ENCODE measurements around the gene KCNMB2.

The KCNMB2 gene

DNA sequence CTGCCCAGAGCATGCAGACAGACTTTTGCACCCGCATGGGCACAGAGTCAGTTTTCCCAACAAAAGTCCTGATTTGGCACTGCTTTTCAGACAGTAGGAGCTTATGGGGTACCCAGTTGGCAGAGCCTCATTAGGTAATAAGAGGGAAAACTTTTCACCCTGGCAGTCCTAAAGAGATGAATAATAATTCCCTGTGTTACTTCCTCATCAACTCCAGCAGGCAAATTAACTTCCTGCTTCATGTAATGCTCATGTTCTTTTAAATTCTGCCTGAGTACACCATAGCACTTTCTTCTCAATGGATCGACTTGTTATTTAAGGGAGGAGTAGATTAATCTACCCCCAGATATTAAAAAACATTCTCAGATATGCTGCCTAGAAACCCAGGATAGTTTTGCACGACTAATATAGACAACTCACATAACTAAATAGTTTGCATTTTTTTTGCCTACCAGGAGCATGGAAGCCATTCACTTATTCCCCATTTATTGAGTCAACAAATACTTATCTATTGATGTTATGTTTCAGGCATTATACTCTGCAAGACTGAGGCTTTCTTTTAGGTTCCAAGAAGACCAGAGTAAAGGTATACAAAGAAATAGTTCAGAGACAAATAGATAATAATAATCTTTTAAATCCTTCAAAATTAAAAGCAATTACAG is 214.5 kb downstream of the KCNMB2 start:
- no peak for DNase-seq (ENCODE audit: low read depth in 1 of 2, low spot score in 1 of 2)
- TF ChIP-seq REST (IDR thresholded peaks at IDR 0.05; ENCODE audit: insufficient replicate concordance, low read depth) = no peak
- no peak for TF ChIP-seq POLR2AphosphoS5 (IDR thresholded peaks at IDR 0.05; ENCODE audit: low read depth)
- TF ChIP-seq GABPA (IDR thresholded peaks at IDR 0.05; ENCODE audit: low read depth) = no peak
- TF ChIP-seq, protein P1, sequence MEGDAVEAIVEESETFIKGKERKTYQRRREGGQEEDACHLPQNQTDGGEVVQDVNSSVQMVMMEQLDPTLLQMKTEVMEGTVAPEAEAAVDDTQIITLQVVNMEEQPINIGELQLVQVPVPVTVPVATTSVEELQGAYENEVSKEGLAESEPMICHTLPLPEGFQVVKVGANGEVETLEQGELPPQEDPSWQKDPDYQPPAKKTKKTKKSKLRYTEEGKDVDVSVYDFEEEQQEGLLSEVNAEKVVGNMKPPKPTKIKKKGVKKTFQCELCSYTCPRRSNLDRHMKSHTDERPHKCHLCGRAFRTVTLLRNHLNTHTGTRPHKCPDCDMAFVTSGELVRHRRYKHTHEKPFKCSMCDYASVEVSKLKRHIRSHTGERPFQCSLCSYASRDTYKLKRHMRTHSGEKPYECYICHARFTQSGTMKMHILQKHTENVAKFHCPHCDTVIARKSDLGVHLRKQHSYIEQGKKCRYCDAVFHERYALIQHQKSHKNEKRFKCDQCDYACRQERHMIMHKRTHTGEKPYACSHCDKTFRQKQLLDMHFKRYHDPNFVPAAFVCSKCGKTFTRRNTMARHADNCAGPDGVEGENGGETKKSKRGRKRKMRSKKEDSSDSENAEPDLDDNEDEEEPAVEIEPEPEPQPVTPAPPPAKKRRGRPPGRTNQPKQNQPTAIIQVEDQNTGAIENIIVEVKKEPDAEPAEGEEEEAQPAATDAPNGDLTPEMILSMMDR (IDR thresholded peaks at IDR 0.05; ENCODE audit: insufficient read depth, low read length) = no peak
- no peak for TF ChIP-seq SPI1 (IDR thresholded peaks at IDR 0.05; ENCODE audit: borderline replicate concordance, low read depth)
- H3K27me3 ChIP-seq (ENCODE audit: insufficient read depth, poor library complexity, severe bottlenecking) = no peaks in the 10 kb centered on the region
- H3K4me3 ChIP-seq (replicated peaks; ENCODE audit: insufficient read depth, low read length) = no peak overlapping the region
- no peak overlapping the region for H3K27ac ChIP-seq (replicated peaks)

- Histone ChIP-seq H3K27ac (replicated peaks) (no peak overlapping the region), H3K4me3 (replicated peaks; ENCODE audit: insufficient read depth, low read length) (no peak overlapping the region), H3K27me3 (ENCODE audit: insufficient read depth, poor library complexity, severe bottlenecking) (no peaks in the 10 kb centered on the region)
- no peak for DNase-seq (ENCODE audit: low read depth in 1 of 2, low spot score in 1 of 2)
- TF ChIP-seq POLR2AphosphoS5 (IDR thresholded peaks at IDR 0.05; ENCODE audit: low read depth) (no peak), GABPA (IDR thresholded peaks at IDR 0.05; ENCODE audit: low read depth) (no peak), SPI1 (IDR thresholded peaks at IDR 0.05; ENCODE audit: borderline replicate concordance, low read depth) (no peak), REST (IDR thresholded peaks at IDR 0.05; ENCODE audit: insufficient replicate concordance, low read depth) (no peak)
- TF ChIP-seq, protein P1 (IDR thresholded peaks at IDR 0.05; ENCODE audit: insufficient read depth, low read length) = no peak
These were observed 216.6 kb downstream of the KCNMB2 start for GRCh38 chr3:178752843-178753242.

DNA sequence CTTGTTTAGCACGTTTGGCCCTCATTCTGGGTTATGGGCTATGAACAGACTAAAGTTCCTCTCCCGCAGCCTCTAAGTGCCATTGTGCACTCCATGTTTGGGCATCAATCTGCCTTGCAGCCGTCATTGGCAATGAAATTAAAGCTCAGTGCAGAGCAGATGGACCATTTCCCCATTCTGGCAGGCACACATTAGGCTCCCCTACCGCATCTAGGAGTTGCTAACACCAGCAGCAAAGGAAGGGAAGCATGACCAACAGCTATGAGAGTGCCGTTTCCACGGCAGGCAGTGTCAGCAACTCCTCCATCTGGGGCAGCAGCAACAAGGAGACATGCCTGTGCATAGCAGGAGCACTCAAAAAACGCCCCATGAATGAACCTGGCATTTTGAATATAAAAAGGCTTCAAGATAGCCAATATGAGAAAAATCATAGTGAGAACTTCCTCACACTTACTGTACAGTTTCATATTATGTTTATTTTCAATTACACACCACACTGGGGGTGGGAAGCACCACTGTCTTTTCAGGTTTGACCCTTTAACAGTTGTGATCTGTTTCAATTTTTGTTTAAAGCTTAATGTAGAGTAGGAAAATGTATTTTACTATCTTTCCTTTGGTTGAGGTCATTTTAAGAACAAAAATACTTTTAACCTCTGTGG is 218.7 kb downstream of the KCNMB2 start:
- TF ChIP-seq, protein P1 (IDR thresholded peaks at IDR 0.05; ENCODE audit: insufficient read depth, low read length) = no peak
- TF ChIP-seq REST (IDR thresholded peaks at IDR 0.05; ENCODE audit: insufficient replicate concordance, low read depth) (no peak), POLR2AphosphoS5 (IDR thresholded peaks at IDR 0.05; ENCODE audit: low read depth) (no peak), SPI1 (IDR thresholded peaks at IDR 0.05; ENCODE audit: borderline replicate concordance, low read depth) (no peak), GABPA (IDR thresholded peaks at IDR 0.05; ENCODE audit: low read depth) (no peak)
- Histone ChIP-seq H3K27ac (replicated peaks) (no peak overlapping the region), H3K27me3 (ENCODE audit: insufficient read depth, poor library complexity, severe bottlenecking) (no peaks in the 10 kb centered on the region), H3K4me3 (replicated peaks; ENCODE audit: insufficient read depth, low read length) (no peak overlapping the region)
- no peak for DNase-seq (ENCODE audit: low read depth in 1 of 2, low spot score in 1 of 2)

All from HL-60 (cell line).